ENCODE data around the gene LAMA3. TPM values are rescaled to one million over a fixed set of nuclear protein-coding genes. Genes with fewer than 3 reads are reported as not detected.

LAMA3 gene
- total RNA-seq, 1 experiment from 2014 or later: 34.6 TPM

DNA sequence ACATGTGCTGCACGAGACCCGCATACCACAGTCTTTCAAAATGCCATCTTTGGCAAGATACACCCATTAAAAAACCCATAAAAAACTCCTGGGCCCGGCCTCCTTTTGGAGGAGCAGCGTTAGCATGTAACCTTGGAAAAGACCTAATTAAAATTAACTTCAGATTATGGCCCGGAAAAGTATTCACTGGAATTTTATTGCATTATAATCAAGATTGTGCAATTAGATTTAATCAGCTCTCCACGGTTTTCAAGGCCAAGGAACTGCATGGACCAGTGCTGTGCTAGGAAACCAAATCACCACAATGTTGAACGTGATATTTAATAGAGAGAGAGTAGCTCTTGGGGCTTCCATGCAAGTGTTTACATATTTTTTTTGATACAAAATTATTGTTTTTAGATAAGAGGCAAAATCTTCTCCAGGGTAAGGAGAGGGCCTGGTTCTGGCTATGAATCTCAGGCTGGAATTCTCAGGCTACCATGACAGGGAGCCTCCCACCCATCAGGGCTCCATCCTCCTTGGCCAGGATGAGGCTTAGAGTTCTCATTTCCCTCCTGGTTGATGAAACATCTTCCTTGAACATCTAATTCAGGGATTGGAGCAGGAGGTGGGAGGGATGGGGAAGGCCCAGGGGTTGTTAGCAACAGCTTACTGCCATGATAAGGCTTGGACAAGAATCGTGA, 243.3 kb downstream of the LAMA3 start:
- Histone ChIP-seq H3K27me3 (replicated peaks; ENCODE audit: control insufficient read depth, insufficient read depth, low read length) (no peaks in the 10 kb centered on the region), H3K36me3 (ENCODE audit: control insufficient read depth, insufficient read depth, low read length) (no peaks in the 10 kb centered on the region), H3K4me1 (no peaks in the 10 kb centered on the region), H3K9me3 (no peaks in the 10 kb centered on the region), H3K4me3 (ENCODE audit: low read depth, low read length) (no peak overlapping the region)
- CTCF ChIA-PET: no interaction called here
- Mint-ChIP-seq H3K9me3 (ENCODE audit: unreplicated experiment) (no peaks in the 10 kb centered on the region), H3K4me1 (ENCODE audit: low read depth, unreplicated experiment) (no peaks in the 10 kb centered on the region), H3K27ac (ENCODE audit: unreplicated experiment) (no peak overlapping the region), H3K4me3 (ENCODE audit: unreplicated experiment) (no peak overlapping the region), H3K27me3 (ENCODE audit: insufficient read depth, unreplicated experiment) (no peaks in the 10 kb centered on the region), H3K36me3 (ENCODE audit: insufficient read depth, unreplicated experiment) (peaks cover 7% of the 10 kb centered on the region)
- POLR2A ChIA-PET: no interaction called here
- no TSS peak for BruUV-seq (replicated peaks)
- no peak for DNase-seq
- intact Hi-C loops (cut with micrococcal nuclease; ENCODE audit: unreplicated experiment): no loop called here
- TF ChIP-seq CTCF (IDR thresholded peaks at IDR 0.05; ENCODE audit: insufficient read depth in 1 of 2, low read depth in 1 of 2, low read length in 1 of 2, severe bottlenecking in 1 of 2, unreplicated experiment in 1 of 2): no peak

- no peak for TF ChIP-seq CTCF (IDR thresholded peaks at IDR 0.05; ENCODE audit: insufficient read depth in 1 of 2, low read depth in 1 of 2, low read length in 1 of 2, severe bottlenecking in 1 of 2, unreplicated experiment in 1 of 2)
Observed at GRCh38 chr18:23933407-23933806, 244.2 kb downstream of the LAMA3 start.

DNA sequence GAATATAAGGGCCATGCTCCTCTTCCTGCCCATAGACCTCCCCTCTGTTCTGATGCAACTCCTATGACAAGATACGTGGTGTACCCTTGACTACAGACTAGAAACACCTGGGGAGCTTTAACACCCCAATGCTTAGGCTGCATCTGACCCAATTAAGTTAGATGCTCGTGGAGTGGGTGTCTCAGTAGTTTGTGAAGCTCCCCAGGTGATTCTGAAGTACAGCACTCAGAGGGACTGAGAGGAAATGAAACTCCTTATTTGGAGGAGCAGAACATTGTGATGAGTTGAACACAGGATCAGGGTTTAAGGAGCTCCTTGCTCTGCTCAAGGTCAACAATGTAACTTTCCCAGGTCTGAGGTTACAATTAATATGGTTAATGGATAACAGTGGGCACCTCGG, 245.0 kb downstream of the LAMA3 start:
- Histone ChIP-seq H3K4me3 (ENCODE audit: low read depth, low read length) (no peak overlapping the region), H3K9me3 (no peaks in the 10 kb centered on the region), H3K36me3 (ENCODE audit: control insufficient read depth, insufficient read depth, low read length) (no peaks in the 10 kb centered on the region), H3K27me3 (replicated peaks; ENCODE audit: control insufficient read depth, insufficient read depth, low read length) (no peaks in the 10 kb centered on the region), H3K4me1 (no peaks in the 10 kb centered on the region)
- Mint-ChIP-seq H3K27ac (ENCODE audit: unreplicated experiment) (no peak overlapping the region), H3K27me3 (ENCODE audit: insufficient read depth, unreplicated experiment) (no peaks in the 10 kb centered on the region), H3K36me3 (ENCODE audit: insufficient read depth, unreplicated experiment) (peaks cover 7% of the 10 kb centered on the region), H3K4me1 (ENCODE audit: low read depth, unreplicated experiment) (no peaks in the 10 kb centered on the region), H3K4me3 (ENCODE audit: unreplicated experiment) (no peak overlapping the region), H3K9me3 (ENCODE audit: unreplicated experiment) (no peaks in the 10 kb centered on the region)
- CTCF ChIA-PET: no interaction called here
- intact Hi-C loops (cut with micrococcal nuclease; ENCODE audit: unreplicated experiment): no loop called here
- POLR2A ChIA-PET: no interaction called here
- BruUV-seq (replicated peaks): no TSS peak
- no peak for DNase-seq
- no peak for TF ChIP-seq CTCF (IDR thresholded peaks at IDR 0.05; ENCODE audit: insufficient read depth in 1 of 2, low read depth in 1 of 2, low read length in 1 of 2, severe bottlenecking in 1 of 2, unreplicated experiment in 1 of 2)

More at GRCh38 chr18:23933407-23933806, 244.2 kb downstream of the LAMA3 start:
- Mint-ChIP-seq H3K9me3 (ENCODE audit: unreplicated experiment) (no peaks in the 10 kb centered on the region), H3K4me1 (ENCODE audit: low read depth, unreplicated experiment) (no peaks in the 10 kb centered on the region), H3K4me3 (ENCODE audit: unreplicated experiment) (no peak overlapping the region), H3K27ac (ENCODE audit: unreplicated experiment) (no peak overlapping the region), H3K36me3 (ENCODE audit: insufficient read depth, unreplicated experiment) (peaks cover 7% of the 10 kb centered on the region), H3K27me3 (ENCODE audit: insufficient read depth, unreplicated experiment) (no peaks in the 10 kb centered on the region)
- BruUV-seq (replicated peaks): no TSS peak
- ChIA-PET POLR2A (no interaction called here), CTCF (no interaction called here)
- Histone ChIP-seq H3K27me3 (replicated peaks; ENCODE audit: control insufficient read depth, insufficient read depth, low read length) (no peaks in the 10 kb centered on the region), H3K36me3 (ENCODE audit: control insufficient read depth, insufficient read depth, low read length) (no peaks in the 10 kb centered on the region), H3K4me3 (ENCODE audit: low read depth, low read length) (no peak overlapping the region), H3K4me1 (no peaks in the 10 kb centered on the region), H3K9me3 (no peaks in the 10 kb centered on the region)
- intact Hi-C loops (cut with micrococcal nuclease; ENCODE audit: unreplicated experiment): no loop called here
- no peak for DNase-seq
